Stimulated activated CD4-positive, alpha-beta T cell treated with anti-CD3 and anti-CD28 coated beads, Interleukin-15, amount 100 ng/mL, for 1 hour (primary cell): Measurements from ENCODE around the gene KAT2A.

Experiments
- DNase-seq, 2 donors: peaks; one replicate each; pipeline ENCODE4 v3.0.0-alpha.2; 2020; ENCODE audit warnings: low read depth in 1 of 2, low spot score in 1 of 2

Gene KAT2A

DNA sequence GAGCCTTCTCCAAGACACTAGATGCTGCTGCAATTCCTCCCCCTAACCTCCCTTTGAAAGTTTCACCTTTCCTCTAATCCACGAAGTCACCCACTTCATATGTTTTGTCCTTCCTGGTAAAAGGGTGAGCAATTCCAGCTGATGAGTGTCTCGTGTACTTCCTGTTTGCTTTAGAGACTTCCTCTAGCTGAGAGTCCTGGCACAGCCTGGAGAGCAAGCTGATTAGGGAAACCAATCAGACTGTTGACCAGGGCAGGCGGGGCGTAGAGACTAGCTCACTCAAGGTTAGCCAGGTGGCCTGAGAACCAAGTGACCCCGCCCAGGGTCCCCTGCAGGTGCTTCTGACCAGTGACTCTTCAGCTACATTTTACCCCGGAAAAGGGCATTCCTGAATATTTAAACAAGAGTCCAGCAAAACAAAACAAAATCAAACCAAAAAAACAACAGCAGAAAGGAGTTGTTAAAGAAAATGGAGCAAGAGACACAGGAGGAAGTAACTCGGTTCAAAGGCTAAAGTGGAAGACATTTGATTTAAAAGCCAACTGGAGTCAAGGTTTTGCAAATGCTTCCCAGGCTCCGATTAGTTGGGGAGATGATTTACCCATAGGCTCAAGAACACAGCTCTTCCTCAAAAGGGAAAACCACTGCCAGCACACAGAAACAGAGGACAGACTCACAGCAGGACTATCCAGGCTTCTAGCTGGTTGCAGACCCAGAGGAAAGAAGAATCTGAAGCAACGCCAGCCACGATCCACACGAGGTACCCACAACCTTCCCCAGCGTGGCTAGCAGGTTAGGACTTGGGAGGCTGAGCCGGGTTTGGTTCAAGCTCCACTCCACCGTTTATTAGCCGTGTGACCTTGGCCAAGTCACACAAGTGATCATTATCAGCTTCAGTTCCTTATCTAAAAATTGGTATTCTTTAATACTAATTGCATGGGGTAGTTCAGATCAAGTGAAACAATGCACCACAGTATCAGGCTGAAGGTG is 14.8 kb upstream of the KAT2A start:
- no peak for DNase-seq

DNA sequence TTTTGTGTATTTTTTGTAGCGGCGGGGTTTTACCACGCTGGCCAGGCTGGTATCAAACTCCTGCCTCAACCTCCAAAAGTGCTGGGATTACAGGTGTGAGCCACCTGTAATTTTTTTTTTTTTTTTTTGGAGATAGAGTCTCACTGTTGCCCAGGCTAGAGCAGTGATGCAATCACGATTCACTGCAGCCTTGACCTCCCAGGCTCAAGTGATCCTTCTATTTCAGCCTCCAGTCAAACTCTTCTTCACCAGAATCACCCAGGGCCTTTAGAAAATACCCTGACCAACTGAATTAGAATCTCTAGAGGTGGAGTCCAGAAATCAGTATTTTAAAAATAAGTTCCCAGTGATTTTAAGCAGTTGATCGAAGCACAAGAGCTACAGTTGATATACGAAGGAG is 14.0 kb upstream of the KAT2A start:
- no peak for DNase-seq

DNA sequence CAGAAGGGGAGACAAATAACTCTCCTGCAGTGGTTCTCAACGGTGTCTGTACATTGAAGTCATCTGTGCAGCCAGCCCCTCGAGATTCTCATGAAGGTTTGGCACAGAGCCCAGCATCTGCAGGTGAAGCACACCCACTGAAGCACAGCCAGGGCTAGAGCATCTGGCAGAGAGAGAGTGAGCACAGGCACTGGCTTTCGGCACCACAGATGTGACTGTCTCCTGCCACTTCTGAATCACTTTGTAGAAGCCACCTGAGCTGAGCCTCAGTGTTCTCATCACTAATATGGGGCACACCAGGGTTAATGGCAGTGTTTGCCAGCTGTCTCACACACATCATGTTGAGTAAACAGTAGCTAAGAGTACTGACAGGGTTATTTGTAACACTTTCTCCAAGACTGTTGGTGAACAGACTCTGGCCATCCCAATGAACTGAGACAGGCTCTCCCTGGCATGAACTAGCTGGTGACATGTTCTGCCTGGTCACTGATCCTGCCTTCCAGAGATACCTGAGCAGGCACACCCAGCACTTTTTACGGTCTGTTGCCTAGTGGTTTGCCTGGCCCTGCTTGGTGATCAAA is 12.4 kb upstream of the KAT2A start:
- DNase-seq: no peak

DNA sequence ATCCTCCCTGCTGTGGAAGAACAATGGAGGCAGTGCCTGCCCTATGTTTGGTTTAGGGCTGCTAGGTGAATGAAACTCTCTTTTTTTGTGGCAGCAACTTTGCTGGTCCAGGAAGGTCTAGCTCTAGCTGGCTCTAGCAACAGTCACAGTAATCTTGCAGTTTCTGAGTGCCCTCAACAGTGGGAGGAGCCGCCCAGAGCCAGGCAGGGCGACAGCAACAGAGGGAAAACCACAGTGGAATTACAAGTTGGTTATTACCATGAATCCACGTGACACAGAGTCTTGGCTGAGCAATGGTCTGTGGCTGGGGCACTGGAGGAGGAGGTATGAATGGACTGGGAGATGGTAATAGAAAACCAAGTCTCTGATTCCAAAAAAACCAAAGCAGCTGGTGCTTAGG is 11.8 kb upstream of the KAT2A start:
- DNase-seq: no peak

DNA sequence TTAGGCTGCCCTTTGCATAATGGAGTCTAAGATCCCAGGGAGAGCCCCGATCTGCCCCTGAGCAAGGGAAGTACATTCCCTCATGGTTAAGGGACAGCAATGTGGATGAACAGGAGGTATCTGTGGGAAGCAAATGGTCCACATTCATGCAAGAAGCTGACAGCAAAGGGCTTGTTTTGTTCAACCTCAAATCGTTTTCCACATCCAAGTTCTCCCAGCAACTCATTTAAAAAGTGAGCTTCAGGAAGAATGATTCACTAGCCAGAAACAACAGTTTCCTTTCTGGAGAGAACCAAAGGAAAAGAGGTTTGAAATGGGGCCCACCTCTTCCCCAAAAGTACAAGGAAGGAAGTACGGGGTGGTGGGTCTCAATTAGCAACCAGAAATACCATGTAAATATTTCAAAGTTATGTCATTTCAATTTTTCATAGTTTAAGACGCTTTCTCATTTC is 10.8 kb upstream of the KAT2A start:
- DNase-seq: no peak

DNA sequence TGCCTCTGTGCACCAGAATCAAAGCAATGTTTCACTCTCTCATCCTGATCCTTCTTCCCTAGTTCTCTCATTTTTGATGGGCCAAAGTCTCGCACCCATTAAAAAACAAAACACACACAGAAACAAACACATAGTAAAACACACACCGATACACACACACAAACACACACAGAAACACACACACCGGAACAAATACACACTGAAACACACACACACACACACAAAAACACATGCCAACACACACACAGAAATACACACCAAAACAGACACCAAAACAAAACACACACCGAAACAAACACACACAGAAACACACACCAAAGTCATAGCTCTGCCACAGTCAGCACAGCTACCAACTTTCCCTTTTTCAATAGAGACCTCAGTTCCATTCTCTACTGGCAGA is 10.1 kb upstream of the KAT2A start:
- DNase-seq: no peak

DNA sequence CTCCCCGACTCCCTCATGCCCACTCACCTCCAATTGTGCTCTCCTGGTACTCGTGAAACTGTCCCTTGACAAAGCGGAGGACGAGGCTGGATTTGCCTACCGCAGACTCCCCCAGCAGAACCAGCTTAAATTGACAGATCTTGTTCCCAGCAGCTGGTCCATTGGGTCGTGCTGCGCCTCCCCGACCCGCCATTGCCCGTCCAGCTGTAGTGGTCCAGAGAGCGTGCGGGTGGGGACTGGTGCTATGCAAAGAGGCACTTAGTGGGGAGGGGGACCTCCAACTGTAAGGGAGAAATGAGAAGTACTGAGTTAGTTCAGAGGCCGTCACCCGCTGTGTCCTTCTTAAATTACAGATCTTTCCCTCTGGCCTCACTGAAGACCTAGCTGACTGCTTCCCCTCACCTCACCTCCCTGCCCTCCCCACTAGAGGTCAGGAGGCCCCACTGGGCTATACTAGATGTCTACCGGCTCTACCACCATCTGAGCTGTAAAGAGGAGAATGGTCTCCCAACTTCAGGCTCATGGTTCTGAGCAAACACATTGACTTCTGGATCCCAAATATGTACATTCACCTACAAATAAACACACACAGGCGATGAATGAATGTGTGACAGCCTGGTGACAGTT is 9.3 kb upstream of the KAT2A start:
- no peak for DNase-seq

DNA sequence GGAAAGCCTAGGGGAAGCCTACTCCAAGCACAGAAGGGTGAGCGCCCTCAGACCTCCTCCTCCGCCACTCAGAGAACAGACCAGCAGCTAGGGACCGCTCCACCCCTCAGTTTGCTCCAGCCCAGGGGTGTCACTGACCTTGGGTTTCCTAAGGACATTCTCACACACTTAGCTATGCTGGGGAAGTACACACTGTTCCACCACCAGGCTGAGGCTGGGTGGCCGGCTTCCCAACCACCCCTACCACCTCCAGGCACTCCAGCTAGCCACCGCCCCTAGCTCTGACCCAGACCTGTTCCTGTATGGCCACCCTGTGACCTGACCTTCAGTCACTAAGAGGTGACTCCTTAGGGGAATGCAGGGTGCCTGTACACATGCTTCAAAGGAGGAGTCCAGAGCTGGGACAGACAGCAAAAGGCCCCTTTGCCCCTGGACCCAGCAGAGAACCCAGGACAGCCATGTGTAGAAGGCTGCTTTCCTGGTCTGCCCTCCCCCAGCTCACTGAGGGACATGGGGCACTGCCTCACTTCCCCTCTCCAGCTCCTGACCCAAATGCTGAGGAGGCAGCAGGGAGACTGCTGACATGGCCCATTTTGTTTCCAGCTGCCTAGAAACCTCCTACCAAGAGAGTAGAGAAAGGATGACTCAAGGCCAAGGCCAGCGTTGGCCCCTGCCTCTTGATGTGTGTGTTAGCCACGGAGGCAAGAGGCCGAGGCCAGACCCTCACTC is 8.1 kb upstream of the KAT2A start:
- DNase-seq: no peak

DNA sequence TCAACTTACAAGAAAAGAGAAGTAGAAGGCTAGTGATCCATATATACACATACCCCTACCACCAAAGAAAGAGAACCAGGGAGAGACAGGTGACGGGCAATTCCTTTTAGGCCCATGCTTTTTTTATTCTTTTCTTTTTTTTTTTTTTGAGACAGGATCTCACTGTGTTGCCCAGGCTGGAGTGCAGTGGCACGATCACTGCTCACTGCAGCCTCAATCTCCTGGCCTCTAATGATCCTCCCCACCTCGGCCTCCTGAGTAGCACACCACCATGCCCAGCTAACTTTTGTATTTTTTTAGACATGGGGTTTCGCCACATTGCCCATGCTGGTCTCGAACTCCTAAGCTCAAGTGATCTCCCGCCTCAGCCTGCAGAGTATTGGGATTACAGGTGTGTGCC is 6.2 kb upstream of the KAT2A start:
- DNase-seq: no peak

DNA sequence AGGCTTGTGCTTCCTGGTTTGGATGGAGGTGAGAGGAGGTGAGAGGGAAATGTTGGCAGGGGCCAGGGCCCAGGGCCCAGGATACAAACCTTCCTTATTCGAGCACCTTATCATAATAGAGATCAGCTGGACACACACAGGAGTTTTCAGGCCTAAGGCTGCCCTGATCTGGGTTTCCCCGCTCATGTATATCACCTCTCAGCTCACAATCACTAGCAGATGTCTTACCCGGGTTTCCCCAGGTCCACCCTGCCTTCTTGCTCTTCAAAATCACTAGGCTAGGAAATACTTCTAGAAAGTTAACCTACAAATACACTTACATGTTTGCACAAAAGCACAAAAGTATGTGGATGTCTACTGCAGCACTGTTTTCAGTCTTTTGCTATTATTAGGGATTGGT is 5.7 kb upstream of the KAT2A start:
- DNase-seq: no peak

DNA sequence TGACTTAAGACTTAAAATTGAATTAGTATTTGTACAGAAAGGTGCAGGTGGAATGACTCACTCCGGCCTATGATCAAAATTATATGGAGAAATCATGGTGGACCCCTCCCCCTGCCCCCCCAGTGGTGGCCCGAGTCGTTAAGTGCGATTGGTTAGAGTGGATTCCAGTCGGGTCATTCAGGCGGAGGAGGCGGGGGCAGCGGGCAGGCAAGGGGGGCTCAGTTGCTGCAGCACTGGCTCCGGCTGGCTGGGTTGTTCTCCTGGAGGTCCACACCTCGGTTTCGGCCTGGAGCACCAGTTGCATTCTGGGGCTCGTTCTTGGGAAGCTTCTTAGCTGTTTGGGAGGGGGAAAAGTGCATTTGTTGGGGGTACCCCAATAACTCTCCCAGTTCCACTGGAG is 4.4 kb upstream of the KAT2A start:
- DNase-seq: no peak

DNA sequence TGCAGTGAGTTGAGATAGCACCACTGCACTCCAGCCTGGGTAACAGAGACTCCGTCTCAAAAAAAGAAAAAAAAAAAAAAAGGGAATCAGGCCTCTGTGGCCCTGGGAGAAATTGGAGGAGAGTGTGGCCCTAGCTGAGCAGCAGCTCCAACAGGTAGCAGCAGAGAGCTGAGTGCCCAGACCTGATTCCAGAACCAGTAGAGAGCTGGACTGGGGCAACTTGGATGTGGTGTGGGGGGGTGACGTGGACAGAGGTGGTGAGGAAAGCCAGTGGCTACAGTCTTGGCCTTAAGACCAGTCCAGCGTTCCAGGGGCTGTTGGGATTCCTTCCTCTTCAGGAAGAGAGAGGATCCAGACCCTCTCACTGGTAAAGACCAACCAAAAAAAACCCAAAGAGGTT is 3.1 kb upstream of the KAT2A start:
- DNase-seq: no peak

DNA sequence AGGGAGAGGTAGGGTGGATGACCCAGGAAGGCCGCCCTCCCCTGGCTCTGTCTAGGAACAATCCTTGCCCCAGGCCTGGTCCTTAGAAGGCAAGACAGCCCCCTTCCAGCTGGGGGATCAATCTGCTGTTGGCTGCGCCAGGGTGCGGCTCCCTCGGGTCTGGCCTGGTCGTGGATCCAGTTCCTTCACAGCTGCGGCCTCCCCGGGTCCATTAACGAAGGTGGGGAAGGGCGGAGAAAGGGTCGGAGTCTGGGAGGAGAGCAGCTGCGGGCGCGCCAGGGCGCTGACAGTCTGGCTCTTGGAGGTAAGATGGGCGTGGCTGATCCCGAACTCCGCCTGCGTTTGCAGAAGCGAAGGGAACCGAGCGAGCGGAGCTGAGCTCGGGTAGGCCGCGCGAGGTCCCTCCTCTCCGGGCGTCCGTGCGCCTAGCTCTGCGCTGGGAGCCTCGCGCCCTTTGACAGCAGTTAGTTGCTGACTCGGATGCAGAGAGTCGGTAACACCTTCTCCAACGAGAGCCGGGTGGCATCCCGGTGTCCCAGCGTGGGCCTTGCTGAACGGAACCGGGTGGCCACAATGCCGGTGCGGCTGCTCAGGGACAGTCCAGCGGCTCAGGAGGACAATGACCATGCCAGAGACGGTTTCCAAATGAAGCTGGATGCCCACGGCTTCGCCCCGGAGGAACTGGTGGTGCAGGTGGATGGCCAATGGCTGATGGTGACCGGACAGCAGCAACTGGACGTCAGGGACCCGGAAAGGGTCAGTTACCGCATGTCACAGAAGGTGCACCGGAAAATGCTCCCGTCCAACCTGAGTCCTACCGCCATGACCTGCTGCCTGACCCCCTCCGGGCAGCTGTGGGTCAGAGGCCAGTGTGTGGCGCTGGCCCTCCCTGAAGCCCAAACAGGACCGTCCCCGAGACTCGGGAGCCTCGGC is 1.5 kb upstream of the KAT2A start, which contains the start of gene HSPB9:
TSS of gene HSPB9 (plus strand) at position 434 of the 933 bp plus-strand sequence. CDS start at position 481, 47 bp downstream.
- DNase-seq: no peak

DNA sequence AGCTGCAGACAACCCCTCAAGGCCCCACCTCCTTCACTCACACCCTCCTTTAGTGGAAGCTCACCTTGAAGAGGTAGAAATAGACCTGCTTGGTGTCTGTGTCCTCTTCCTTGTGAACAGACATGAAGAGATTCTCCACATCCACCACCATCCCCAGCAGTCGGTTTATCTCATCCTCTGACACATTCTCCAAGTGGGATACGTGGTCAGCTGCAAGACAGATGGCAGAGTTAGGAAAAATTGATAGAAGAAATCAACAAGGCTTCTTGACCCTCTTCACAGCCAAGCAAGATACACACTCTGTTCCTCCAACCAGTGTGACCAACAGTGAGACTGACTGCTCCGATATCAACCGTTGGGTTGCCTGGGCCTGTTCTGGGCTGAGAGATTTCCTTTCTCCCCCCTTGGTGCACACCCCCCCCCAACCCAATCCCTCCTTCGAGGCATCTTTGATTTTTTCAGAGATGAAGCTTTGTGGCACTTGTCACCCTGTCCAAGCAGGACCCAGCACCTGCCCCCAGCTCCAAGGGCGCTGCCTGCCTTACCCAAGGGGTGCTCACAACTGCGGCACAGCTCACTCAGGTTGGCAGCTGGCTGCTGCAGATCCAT is 902 bp downstream of the KAT2A start:
- no peak for DNase-seq

DNA sequence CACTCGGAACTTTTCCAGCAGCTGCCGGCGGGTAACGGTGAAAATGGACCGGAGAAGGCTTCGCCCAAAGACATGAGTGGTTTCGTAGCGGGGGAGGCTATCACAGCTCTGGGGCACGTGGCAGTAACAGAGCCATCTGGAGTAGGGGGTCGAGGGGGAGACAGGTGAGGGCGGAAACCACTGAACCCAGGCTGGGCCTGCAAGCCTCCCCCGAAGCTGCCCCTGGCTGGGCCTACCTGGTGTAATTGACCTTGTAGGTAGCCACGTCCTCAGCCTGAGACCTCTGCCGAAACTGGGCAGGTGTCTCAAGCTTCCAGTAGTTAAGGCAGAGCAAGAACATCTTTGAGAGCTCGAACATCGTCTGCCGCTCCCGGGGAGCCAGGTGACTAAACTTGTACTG is 1.9 kb downstream of the KAT2A start:
- no peak for DNase-seq

DNA sequence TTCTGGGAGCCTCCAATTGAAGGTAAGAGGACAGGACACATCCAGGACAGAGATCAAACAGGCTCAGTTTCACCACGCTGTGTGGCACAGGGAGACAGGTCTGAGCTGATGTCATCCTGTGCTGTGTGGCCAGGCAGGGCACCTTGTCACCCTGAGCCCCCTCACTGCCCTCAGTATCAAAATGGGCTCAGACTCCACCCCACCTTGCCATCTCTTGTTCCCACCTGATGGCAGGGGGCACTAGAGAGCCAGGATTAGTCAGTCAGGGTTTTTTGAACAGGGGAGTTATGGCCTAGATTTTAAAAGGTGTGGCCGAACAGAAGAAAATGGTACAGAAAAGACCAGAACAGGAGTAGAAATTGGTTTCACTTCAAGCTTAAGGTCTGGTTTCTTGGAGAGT is 2.6 kb downstream of the KAT2A start:
- no peak for DNase-seq

DNA sequence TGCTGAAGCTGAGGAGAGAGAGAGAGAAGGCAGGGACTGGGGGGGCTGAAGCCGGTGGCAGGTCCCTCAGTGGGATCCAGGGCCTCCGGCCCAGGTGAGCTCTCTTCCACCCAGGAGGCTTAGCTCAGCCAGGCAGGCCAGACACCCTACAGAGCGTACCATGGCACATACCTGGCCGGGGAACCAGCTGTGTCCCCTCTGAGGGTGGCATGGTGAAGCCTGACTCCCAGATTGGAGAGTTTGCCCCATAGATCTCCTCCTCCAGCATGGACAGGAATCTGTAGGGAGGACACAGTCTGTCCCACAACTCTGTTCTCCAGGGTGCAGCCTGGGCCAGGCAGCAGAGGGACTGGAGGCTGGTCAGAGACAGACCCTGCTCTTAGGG is 3.0 kb downstream of the KAT2A start:
- DNase-seq: no peak

DNA sequence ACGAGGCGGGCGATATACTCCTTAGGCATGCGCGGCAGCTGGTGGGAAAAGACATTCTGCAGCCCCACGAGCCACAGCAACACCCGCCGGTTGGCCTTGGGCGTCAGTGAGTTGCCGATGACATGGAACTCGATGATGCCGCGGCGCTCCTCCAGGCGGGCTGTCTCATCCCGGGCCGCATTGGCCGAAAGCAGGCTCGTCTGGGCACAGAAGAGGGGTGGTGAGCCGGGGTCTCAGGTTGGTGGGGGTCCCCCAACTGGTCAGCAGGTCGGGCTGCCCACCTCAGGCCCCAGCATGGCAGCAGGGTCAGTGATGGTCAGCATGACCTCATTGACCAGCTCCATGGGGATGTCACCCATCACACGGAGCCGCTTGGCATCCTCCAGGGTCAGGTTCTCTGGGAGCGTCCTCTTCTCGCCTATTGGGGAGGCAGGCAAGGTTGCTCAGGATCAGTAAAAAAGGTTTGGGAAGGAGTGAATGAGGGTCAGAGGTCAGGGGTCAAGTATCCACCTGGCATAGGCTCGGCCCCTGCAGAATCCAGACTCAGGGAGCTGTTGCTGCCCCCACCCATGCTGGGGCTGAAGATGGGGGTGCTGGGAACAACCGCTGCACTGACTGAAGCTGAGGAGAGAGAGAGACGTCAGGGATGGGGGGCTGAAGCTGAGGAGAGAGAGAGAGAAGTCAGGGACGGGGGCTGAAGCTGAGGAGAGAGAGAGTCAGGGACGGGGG is 3.6 kb downstream of the KAT2A start:
- DNase-seq: no peak

DNA sequence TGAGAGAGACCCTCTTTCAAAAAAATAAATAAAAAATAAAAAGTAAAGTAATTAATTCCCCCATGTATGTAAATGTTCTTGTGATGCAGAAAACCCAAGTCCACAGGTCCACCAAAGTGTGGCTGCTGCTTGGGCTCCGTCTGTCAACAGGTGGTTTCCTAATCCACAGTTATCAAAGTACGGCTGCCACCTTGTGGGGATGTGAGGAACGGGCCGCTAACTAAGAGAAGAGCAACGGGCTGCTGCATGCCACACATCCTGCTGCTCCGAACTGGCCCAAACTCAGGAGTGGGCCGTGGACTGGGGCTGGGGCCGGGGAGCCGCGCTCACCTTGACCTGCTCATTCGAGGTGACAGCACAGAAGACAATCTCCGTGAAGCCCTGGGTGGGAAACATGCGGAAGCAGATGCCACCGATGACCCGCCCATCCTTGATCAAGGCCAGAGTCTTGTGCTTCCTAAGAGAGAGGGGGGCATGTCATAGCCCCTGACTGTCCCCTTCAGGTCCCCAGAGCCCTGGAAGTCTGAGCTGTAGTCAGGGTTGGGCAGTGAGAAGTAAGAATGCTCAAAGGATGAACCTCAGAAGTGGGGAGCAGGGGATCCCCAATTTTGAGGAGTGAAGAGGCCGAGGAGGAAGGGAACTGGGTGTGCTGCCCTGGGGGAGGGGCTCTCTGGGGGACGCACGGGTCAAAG is 4.3 kb downstream of the KAT2A start:
- peak; percentile 63 to 66 for DNase-seq
